ENCODE measurements around the gene ELOVL1.

The ELOVL1 gene

GRCh38 chr1:43324810-43325209 is 43.0 kb downstream of the ELOVL1 start:
- no peak overlapping the region for H3K4me3 Mint-ChIP-seq
- H3K4me1 Mint-ChIP-seq = peaks cover 10% of the 10 kb centered on the region
- no peak for TF ChIP-seq CTCF (IDR thresholded peaks at IDR 0.05)
- H3K9me3 Mint-ChIP-seq = peaks cover 46% of the 10 kb centered on the region
- peaks cover 8% of the 10 kb centered on the region for H3K36me3 Mint-ChIP-seq (ENCODE audit: low read depth)
- H3K27me3 Mint-ChIP-seq (ENCODE audit: low read depth, poor library complexity) = peaks cover 8% of the 10 kb centered on the region
- H3K27ac Mint-ChIP-seq = no peak overlapping the region
- DNase-seq = no peak

GRCh38 chr1:43322506-43322905 is 45.3 kb downstream of the ELOVL1 start:
- DNase-seq = no peak
- Mint-ChIP-seq H3K4me1 (peaks cover 22% of the 10 kb centered on the region), H3K36me3 (ENCODE audit: low read depth) (peaks cover 8% of the 10 kb centered on the region), H3K4me3 (no peak overlapping the region), H3K27me3 (ENCODE audit: low read depth, poor library complexity) (peaks cover 8% of the 10 kb centered on the region), H3K27ac (no peak overlapping the region), H3K9me3 (peaks cover 31% of the 10 kb centered on the region)
- no peak for TF ChIP-seq CTCF (IDR thresholded peaks at IDR 0.05)

- Mint-ChIP-seq H3K36me3 (ENCODE audit: low read depth) (peaks cover 8% of the 10 kb centered on the region), H3K27me3 (ENCODE audit: low read depth, poor library complexity) (peaks cover 8% of the 10 kb centered on the region), H3K27ac (no peak overlapping the region), H3K4me3 (no peak overlapping the region), H3K4me1 (peaks cover 30% of the 10 kb centered on the region), H3K9me3 (peaks cover 22% of the 10 kb centered on the region)
- DNase-seq = no peak
- no peak for TF ChIP-seq CTCF (IDR thresholded peaks at IDR 0.05)
Observed at GRCh38 chr1:43321331-43321891, 46.4 kb downstream of the ELOVL1 start.

GRCh38 chr1:43319766-43320165 is 48.0 kb downstream of the ELOVL1 start:
- no peak for DNase-seq
- TF ChIP-seq CTCF (IDR thresholded peaks at IDR 0.05) = no peak
- peaks cover 12% of the 10 kb centered on the region for H3K27me3 Mint-ChIP-seq (ENCODE audit: low read depth, poor library complexity)
- peaks cover 4% of the 10 kb centered on the region for H3K36me3 Mint-ChIP-seq (ENCODE audit: low read depth)
- peak overlapping the region; percentile 13 for H3K27ac Mint-ChIP-seq
- peaks cover 33% of the 10 kb centered on the region for H3K4me1 Mint-ChIP-seq
- no peak overlapping the region for H3K4me3 Mint-ChIP-seq
- peaks cover 7% of the 10 kb centered on the region for H3K9me3 Mint-ChIP-seq

- peaks cover 12% of the 10 kb centered on the region for H3K27me3 Mint-ChIP-seq (ENCODE audit: low read depth, poor library complexity)
Observed at GRCh38 chr1:43319288-43319687, 48.5 kb downstream of the ELOVL1 start.

More at GRCh38 chr1:43319288-43319687, 48.5 kb downstream of the ELOVL1 start:
- no peaks in the 10 kb centered on the region for H3K36me3 Mint-ChIP-seq (ENCODE audit: low read depth)
- no peak for DNase-seq
- no peak for TF ChIP-seq CTCF (IDR thresholded peaks at IDR 0.05)
- peaks cover 2% of the 10 kb centered on the region for H3K9me3 Mint-ChIP-seq
- peaks cover 34% of the 10 kb centered on the region for H3K4me1 Mint-ChIP-seq
- H3K4me3 Mint-ChIP-seq = no peak overlapping the region
- H3K27ac Mint-ChIP-seq = peak overlapping the region; percentile 13

Measured in nephron progenitor cell (in vitro differentiated cells).